ENCODE results near the gene MTERF2. TPM values are rescaled to one million over a fixed set of nuclear protein-coding genes. Genes with fewer than 3 reads are reported as not detected.

Gene MTERF2
- total RNA-seq, 1 experiment from 2014 or later, result 7.8 TPM

DNA sequence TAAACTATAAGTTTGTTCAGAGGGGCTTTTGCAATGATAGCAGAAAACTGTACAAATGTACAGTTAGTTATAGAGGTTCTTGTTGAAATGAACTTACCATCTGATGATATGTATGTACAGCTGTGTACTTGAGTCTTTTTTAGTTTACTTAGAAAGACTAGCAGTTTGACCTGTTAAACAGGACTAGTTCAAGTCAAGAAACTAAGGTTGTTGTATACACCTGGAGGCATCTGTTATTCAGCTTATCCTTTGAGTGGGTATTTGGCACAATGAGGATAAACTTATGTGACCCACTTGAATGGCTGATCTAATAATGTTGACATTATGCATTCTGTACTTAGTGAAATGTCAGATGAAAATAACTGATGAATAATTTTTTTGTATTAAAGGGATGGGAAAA, 13.4 kb downstream of the MTERF2 start:
- intact Hi-C loops (cut with micrococcal nuclease), result no loop called here
- ChIA-PET CTCF (no interaction called here), POLR2A (no interaction called here)

More for the DNA sequence above, 13.4 kb downstream of the MTERF2 start:
- DNase-seq (ENCODE audit: low read depth, low spot score) (no peak), ATAC-seq (no peak)
- peaks cover 0 to 13% of the 10 kb centered on the region in 2 experiments; a peak in 3 of 4 replicates for H3K36me3 ChIP-seq (ENCODE audit: control insufficient read depth in 1 of 2, insufficient read depth in 2 of 2, low read length in 2 of 2)
- H3K9me3 ChIP-seq (ENCODE audit: control insufficient read depth in 1 of 2, insufficient read depth in 1 of 2, low read depth in 1 of 2, low read length in 2 of 2), result no peaks in the 10 kb centered on the region
- no peak overlapping the region for H3K4me3 ChIP-seq (replicated peaks in 1 of 2; ENCODE audit: low read depth in 1 of 2, low read length in 2 of 2)
- no peaks in the 10 kb centered on the region for H3K9me2 ChIP-seq (ENCODE audit: insufficient read depth)
- H4K20me1 ChIP-seq (ENCODE audit: insufficient read depth), result no peaks in the 10 kb centered on the region
- RAD21 ChIA-PET (ENCODE audit: low non-redundant PET in 1 of 2, low total read pairs in 2 of 2, uncharacterized antibody in 2 of 2, unreplicated experiment in 2 of 2), result no interaction called here
- TF ChIP-seq CEBPB (IDR thresholded peaks at IDR 0.05; ENCODE audit: low read depth), result no peak
- no peak for TF ChIP-seq TCF7L2 (IDR thresholded peaks at IDR 0.05; ENCODE audit: borderline replicate concordance, extremely low read depth, insufficient read depth, insufficient read length)
- no peak for TF ChIP-seq CTCF (IDR thresholded peaks at IDR 0.05 in 2 of 3, conservative IDR thresholded peaks at IDR 0.05 in 1 of 3; ENCODE audit: borderline replicate concordance in 1 of 3, insufficient read depth in 1 of 3, low read depth in 2 of 3, low read length in 2 of 3)
- no peak for TF ChIP-seq REST (IDR thresholded peaks at IDR 0.05; ENCODE audit: low read depth)
- no peak for TF ChIP-seq POLR2AphosphoS5 (IDR thresholded peaks at IDR 0.05; ENCODE audit: low read depth, low read length)
- TF ChIP-seq ZFX (IDR thresholded peaks at IDR 0.05), result no peak
- TF ChIP-seq, protein P1, sequence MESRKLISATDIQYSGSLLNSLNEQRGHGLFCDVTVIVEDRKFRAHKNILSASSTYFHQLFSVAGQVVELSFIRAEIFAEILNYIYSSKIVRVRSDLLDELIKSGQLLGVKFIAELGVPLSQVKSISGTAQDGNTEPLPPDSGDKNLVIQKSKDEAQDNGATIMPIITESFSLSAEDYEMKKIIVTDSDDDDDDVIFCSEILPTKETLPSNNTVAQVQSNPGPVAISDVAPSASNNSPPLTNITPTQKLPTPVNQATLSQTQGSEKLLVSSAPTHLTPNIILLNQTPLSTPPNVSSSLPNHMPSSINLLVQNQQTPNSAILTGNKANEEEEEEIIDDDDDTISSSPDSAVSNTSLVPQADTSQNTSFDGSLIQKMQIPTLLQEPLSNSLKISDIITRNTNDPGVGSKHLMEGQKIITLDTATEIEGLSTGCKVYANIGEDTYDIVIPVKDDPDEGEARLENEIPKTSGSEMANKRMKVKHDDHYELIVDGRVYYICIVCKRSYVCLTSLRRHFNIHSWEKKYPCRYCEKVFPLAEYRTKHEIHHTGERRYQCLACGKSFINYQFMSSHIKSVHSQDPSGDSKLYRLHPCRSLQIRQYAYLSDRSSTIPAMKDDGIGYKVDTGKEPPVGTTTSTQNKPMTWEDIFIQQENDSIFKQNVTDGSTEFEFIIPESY (IDR thresholded peaks at IDR 0.05; ENCODE audit: extremely low read depth, insufficient replicate concordance, low read length), result no peak
- TF ChIP-seq, protein P2, sequence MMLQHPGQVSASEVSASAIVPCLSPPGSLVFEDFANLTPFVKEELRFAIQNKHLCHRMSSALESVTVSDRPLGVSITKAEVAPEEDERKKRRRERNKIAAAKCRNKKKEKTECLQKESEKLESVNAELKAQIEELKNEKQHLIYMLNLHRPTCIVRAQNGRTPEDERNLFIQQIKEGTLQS (IDR thresholded peaks at IDR 0.05), result no peak
- no peak for TF ChIP-seq POLR2A (IDR thresholded peaks at IDR 0.05; ENCODE audit: borderline replicate concordance, extremely low read depth, insufficient read depth, insufficient read length)
- no peak for TF ChIP-seq MAX (IDR thresholded peaks at IDR 0.05)
- no peak for TF ChIP-seq ZNF274 (IDR thresholded peaks at IDR 0.05; ENCODE audit: low read depth, low read length)
- no peak for TF ChIP-seq FOSL1 (IDR thresholded peaks at IDR 0.05; ENCODE audit: low read depth)
- no peak for TF ChIP-seq RAD21 (IDR thresholded peaks at IDR 0.05; ENCODE audit: low read depth)
- TF ChIP-seq ELF1 (IDR thresholded peaks at IDR 0.05; ENCODE audit: borderline replicate concordance, low read depth), result no peak
- TF ChIP-seq EGR1 (IDR thresholded peaks at IDR 0.05; ENCODE audit: low read depth), result no peak
- no peak for TF ChIP-seq SP1 (IDR thresholded peaks at IDR 0.05; ENCODE audit: low read depth)
- no peak for TF ChIP-seq EZH2phosphoT487 (IDR thresholded peaks at IDR 0.05; ENCODE audit: borderline replicate concordance)
- TF ChIP-seq YY1 (IDR thresholded peaks at IDR 0.05; ENCODE audit: extremely low read depth, insufficient replicate concordance, low read depth, low read length), result no peak
- TF ChIP-seq JUND (IDR thresholded peaks at IDR 0.05), result no peak
- no peak overlapping the region for H3K27ac ChIP-seq (ENCODE audit: low read depth, low read length)
- H3K4me1 ChIP-seq (ENCODE audit: control insufficient read depth in 1 of 2, insufficient read depth in 2 of 2, low read length in 2 of 2), result peaks cover 3 to 5% of the 10 kb centered on the region in 2 experiments; a peak in 2 of 4 replicates
- BruUV-seq (replicated peaks), result no TSS peak
- H3K79me2 ChIP-seq (ENCODE audit: insufficient read depth, low read length), result no peaks in the 10 kb centered on the region
- no peak overlapping the region for H3K9ac ChIP-seq (ENCODE audit: low read length)
- no peak overlapping the region for H3K4me2 ChIP-seq (ENCODE audit: low read length)
- no peaks in the 10 kb centered on the region for H3K27me3 ChIP-seq (ENCODE audit: insufficient read depth, low read length)
- H2AFZ ChIP-seq (ENCODE audit: low read depth, low read length, poor library complexity, severe bottlenecking), result no peak overlapping the region
